Left ventricle myocardium superior (tissue), 1 donor: Measurements from ENCODE around the gene CLK3. TPM values are rescaled to one million over a fixed set of nuclear protein-coding genes. Genes with fewer than 3 reads are reported as not detected.

Experiments
- ATAC-seq: fragments of 200-7000 bp; cut with Tn5 transposase; one replicate; pipeline ENCODE4 v1.9.1; 2020; ENCODE audit warnings: mild to moderate bottlenecking, moderate library complexity
- DNase-seq: peaks from one replicate; pipeline ENCODE4 v3.0.0-alpha.2; 2020
- intact Hi-C: fragments of 100-400 bp; cut with micrococcal nuclease; formaldehyde crosslinking; loops from one replicate; pipeline ENCODE4 v1.11.0; 2022
- total RNA-seq: library from RNA; stranded (reverse); fragmentation: NEBNext Ultra II Directional; extraction: Animal tissue kit (Norgen Biotek cat#: 25700); gene quantifications from one replicate; pipeline ENCODE4 v1.2.1, GENCODE V29; 2021
- donor health status: DM: no; HTN: yes; CAD: no; lungs with severe emphysema.

CLK3 gene
- total RNA-seq, 1 donor from 2014 or later, result 55.3 TPM

- intact Hi-C loops, result loop anchor here (10.0 kb wide), 1 partner anchor 256 kb away; no protein-coding TSS in a partner anchor
- no peak for DNase-seq
- no peak for ATAC-seq
Measured at GRCh38 chr15:74631087-74631385, 15.4 kb downstream of the CLK3 start.

- intact Hi-C loops, result loop anchor here (10.0 kb wide), 1 partner anchor 257 kb away; no protein-coding TSS in a partner anchor
- ATAC-seq, result no peak
Measured at GRCh38 chr15:74631408-74631807, 15.8 kb downstream of the CLK3 start.

GRCh38 chr15:74631935-74632560 is 16.4 kb downstream of the CLK3 start:
- intact Hi-C loops, result loop anchor here (10.0 kb wide), 1 partner anchor 257 kb away; no protein-coding TSS in a partner anchor
- DNase-seq (peak; percentile 74), ATAC-seq (peak; percentile 68)

More at GRCh38 chr15:74631408-74631807, 15.8 kb downstream of the CLK3 start:
- DNase-seq, result no peak

- ATAC-seq, result no peak
- intact Hi-C loops, result loop anchor here (10.0 kb wide), 1 partner anchor 258 kb away; no protein-coding TSS in a partner anchor
Measured at GRCh38 chr15:74632601-74633000, 17.0 kb downstream of the CLK3 start.

GRCh38 chr15:74633781-74634180 is 18.1 kb downstream of the CLK3 start:
- ATAC-seq (no peak), DNase-seq (no peak)
- intact Hi-C loops, result loop anchor here (10.0 kb wide), 1 partner anchor 259 kb away; no protein-coding TSS in a partner anchor

More at GRCh38 chr15:74632601-74633000, 17.0 kb downstream of the CLK3 start:
- no peak for DNase-seq

- intact Hi-C loops, result loop anchor here (5.0 to 10.0 kb wide), 2 partner anchors 132 to 260 kb away; no protein-coding TSS in a partner anchor
- peak; percentile 71 for DNase-seq
Measured at GRCh38 chr15:74635228-74635627, 19.6 kb downstream of the CLK3 start.

GRCh38 chr15:74636984-74637383 is 21.3 kb downstream of the CLK3 start:
- intact Hi-C loops, result loop anchor here (5.0 to 10.0 kb wide), 2 partner anchors 130 to 262 kb away; no protein-coding TSS in a partner anchor
- no peak for ATAC-seq
- no peak for DNase-seq

More at GRCh38 chr15:74635228-74635627, 19.6 kb downstream of the CLK3 start:
- peak; percentile 69 for ATAC-seq

- intact Hi-C loops, result no loop called here
- no peak for ATAC-seq
Measured at GRCh38 chr15:74641151-74641550, 25.5 kb downstream of the CLK3 start.

GRCh38 chr15:74642348-74642733 is 26.7 kb downstream of the CLK3 start:
- intact Hi-C loops, result no loop called here
- ATAC-seq (peak; percentile 47), DNase-seq (no peak)

More at GRCh38 chr15:74641151-74641550, 25.5 kb downstream of the CLK3 start:
- no peak for DNase-seq

GRCh38 chr15:74642734-74643664 is 27.4 kb downstream of the CLK3 start:
- intact Hi-C loops, result no loop called here
- DNase-seq (no peak), ATAC-seq (peak; percentile 38)

GRCh38 chr15:74643665-74644204 is 28.1 kb downstream of the CLK3 start:
- ATAC-seq (no peak), DNase-seq (no peak)
- intact Hi-C loops, result no loop called here

- ATAC-seq (no peak), DNase-seq (no peak)
- intact Hi-C loops, result no loop called here
Measured at GRCh38 chr15:74646480-74646879, 30.8 kb downstream of the CLK3 start.

GRCh38 chr15:74648051-74648842 is 32.6 kb downstream of the CLK3 start:
- intact Hi-C loops, result no loop called here
- no peak for ATAC-seq
- DNase-seq, result no peak

- intact Hi-C loops, result no loop called here
- DNase-seq, result no peak
- ATAC-seq, result peak; percentile 16
Measured at GRCh38 chr15:74651242-74651741, 35.7 kb downstream of the CLK3 start.

- intact Hi-C loops, result no loop called here
- ATAC-seq (peak; percentile 77), DNase-seq (no peak)
Measured at GRCh38 chr15:74653426-74654102, 37.9 kb downstream of the CLK3 start.

GRCh38 chr15:74655424-74655823 is 39.8 kb downstream of the CLK3 start:
- DNase-seq (no peak), ATAC-seq (no peak)
- intact Hi-C loops, result no loop called here

- intact Hi-C loops, result no loop called here
- ATAC-seq, result no peak
- DNase-seq, result no peak
Measured at GRCh38 chr15:74656935-74657535, 41.4 kb downstream of the CLK3 start.

GRCh38 chr15:74657846-74658245 is 42.2 kb downstream of the CLK3 start:
- no peak for DNase-seq
- intact Hi-C loops, result no loop called here
- ATAC-seq, result no peak
